ENCODE data around the gene E4F1.

E4F1 gene

GRCh38 chr16:2277466-2278271, 54.3 kb downstream of the E4F1 start:
- no peak for DNase-seq

DNA sequence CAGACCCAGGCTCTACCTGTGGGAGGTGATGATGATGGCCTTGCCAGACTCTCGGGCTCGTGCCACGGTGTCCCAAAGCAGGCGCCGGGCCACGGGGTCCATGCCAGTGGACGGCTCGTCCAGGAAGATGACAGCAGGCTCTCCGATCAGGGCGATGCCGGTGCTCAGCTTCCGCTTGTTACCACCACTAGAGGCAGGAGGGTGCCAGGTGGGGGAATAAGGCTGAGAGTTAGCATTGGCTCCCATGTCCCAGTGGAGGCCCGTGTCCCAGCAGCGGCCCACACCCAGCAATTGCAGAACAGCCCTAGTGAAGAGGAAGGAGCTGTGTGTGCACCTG, 54.8 kb downstream of the E4F1 start:
- no peak for DNase-seq

- DNase-seq, result no peak
Measured at GRCh38 chr16:2278956-2279800, 55.8 kb downstream of the E4F1 start.

DNA sequence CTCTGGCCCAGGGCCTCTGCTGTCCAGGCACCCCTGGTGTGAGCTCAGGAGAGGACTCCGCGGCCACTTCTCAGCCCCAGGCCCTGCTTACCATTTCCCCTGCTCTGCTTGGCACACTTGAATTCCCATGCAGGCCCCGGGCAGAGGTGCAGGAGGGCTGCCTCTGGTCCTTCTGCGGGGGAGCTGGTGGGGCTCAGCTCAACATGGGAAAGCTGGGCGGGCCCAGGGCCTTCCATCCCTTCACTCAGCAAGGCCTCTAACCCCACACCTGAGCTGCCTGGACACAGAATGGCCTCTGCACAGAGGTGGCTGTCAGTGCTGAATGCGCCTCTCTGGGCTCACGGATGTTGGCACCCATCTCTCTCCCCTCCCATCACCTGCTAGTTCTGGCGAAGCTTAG, 57.1 kb downstream of the E4F1 start:
- DNase-seq, result no peak

GRCh38 chr16:2280981-2281542, 57.7 kb downstream of the E4F1 start:
- no peak for DNase-seq

- no peak for DNase-seq
Measured at GRCh38 chr16:2282262-2282661, 58.9 kb downstream of the E4F1 start.

- no peak for DNase-seq
Measured at GRCh38 chr16:2282866-2283555, 59.6 kb downstream of the E4F1 start.

DNA sequence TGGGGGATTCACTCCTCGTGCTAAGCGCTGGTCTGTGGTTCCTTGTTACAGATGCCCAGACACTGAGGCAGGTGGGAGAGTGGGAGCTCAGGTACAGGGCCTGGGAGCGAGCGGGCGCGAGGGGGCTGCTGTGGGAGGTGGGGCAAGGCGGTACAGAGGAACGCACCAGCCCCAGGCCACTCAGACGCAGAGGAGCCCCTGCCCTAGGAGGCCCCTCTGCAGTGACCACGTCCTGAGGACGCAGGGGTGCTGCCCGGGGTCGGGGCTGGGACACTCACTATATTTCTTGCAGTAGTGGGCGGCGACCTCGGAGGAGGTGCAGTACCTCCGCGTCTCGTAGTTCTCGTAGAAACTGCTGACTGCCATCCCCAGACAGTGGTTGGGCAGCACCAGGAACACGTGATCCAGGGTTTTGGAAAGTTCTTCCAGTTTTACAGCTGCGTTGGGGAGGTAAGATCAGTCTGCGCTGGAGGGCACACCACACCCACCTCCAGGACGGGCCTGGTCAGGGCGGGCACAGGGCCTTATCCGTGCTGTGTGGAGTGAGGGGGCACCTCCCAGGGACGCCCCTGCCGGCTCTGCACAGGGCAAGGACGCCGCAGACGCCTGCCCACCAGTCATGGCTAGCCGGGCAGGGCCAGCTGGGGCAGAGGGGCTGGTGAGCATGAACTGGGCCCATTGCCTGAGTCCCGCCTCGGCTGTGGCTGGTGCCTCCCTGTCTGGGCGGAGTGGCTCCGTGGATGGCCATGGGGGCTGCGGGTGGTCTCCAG, 60.8 kb downstream of the E4F1 start:
- DNase-seq, result no peak

GRCh38 chr16:2284797-2285576, 61.6 kb downstream of the E4F1 start:
- no peak for DNase-seq
